Kidney tubule cell (primary cell): ENCODE measurements around the gene DZIP3.
"Not testable (repeated sequence)": the region's sequence is repeated elsewhere in the genome, so short reads cannot be mapped to it uniquely, and the experiment has no call there.

ENCODE experiments used
- DNase-seq: peaks from one replicate; pipeline ENCODE4 v3.0.0-alpha.2; 2018; ENCODE audit warnings: low spot score

The DZIP3 gene

GRCh38 chr3:108598375-108598774 lies 8.9 kb downstream of the DZIP3 start:
- DNase-seq = no peak

DNA sequence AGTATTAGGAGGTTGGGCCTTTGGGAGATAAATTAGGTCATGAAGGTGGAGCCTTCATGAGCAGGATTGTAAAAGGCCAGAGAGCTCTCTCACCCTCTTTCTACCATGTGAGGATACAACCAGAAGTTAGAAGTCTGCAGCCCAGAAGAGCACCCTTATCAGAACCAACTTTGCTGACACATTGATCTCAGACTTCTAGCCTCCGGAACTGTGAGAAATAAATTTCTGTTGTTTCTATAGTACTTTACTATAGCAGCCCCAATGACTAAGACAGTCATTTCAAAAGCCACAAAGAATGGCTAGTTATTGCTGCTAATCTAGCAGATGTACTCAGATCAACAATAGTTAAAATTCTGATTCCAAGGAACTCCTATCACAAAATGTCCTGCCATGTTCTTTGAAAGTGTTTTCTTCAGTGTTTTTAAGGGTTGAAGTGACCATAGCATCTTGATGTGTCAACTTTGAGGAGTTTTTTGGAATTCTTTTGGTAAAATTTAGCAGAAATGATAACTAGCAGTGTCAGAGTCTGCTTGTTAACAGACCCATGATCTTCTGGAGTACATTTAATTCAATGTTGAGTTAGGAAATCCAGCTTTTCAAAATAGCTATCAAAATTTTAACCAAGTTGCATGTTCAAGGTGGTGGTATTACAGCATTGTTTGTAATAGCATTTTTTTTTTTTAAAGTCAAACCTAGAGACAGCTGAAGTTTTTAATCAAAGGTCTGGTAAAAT lies 10.3 kb downstream of the DZIP3 start:
- no peak for DNase-seq

DNA sequence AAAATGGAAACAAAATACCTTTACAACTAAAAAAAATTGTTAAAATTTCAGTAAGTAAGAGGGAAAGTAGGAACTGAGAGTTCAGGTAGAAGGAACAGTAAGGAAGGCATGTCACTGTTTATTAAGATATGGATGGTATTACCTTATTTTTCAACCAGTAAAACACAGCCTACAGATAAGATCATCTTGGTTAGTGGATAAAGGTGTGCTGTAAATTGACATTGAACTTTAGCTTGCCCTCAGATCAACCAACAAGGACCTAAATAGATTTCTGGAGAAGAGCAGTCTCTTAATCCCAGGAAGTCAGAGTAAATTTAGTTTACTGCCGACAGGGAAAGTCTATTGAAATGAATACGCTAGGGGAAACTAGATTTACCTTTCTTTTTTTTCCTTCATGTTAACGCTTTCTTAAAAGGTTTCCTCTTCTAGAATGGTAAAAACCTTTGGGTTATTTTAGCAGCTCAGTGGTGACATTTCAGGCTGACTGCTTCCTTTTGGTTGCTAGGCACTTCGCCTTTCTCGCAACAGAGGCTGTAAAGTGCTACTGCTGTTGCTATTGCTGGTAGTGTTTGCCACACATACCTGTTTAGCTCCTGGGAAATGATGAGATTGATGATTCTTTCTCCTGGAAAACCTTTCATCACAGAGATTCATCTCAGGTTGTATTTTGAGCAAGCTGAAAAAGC lies 12.9 kb downstream of the DZIP3 start:
- peak; percentile 28 for DNase-seq

- no peak for DNase-seq
Observed at GRCh38 chr3:108602935-108603294, 13.4 kb downstream of the DZIP3 start.

- DNase-seq = no peak
Observed at GRCh38 chr3:108603691-108604090, 14.2 kb downstream of the DZIP3 start.

- DNase-seq = no peak
Observed at GRCh38 chr3:108605028-108605427, 15.5 kb downstream of the DZIP3 start.

DNA sequence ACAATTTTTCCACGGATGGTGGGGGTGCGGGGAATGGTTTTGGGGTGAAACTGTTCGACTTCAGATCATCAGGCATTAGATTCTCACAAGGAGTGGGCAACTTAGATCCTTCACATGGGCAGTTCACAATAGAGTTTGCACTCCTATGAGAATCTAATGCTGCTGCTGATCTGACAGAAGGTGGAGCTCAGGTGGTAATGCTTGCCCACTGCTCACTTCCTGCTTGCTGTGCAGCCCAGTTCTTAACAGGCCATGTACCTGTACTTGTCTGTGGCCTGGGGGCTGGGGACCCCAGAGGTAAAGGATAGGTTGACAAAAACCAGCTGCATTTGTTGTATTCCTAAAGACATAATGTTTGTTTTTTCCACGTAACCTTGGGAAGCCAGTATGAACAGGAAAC lies 16.0 kb downstream of the DZIP3 start:
- DNase-seq = no peak

GRCh38 chr3:108608750-108609149 lies 19.2 kb downstream of the DZIP3 start:
- DNase-seq = no peak

DNA sequence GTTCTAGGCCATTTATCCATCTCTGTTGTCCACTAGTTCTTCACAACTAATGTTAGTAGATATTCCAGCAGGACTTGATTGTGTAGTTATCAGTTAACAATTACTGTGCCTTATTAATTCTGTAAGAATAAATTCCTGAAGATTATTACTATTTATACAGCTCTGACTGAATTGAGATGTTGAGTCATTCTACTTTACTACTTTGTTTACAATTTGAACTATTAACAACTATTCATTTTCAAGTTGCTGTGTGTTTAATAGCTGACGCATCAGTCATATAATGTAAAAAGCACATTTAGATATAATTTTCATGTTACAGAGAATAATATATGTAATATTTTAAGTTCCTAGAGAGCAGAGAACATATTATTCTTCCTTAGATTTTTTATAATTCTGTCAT lies 21.1 kb downstream of the DZIP3 start:
- no peak for DNase-seq

DNA sequence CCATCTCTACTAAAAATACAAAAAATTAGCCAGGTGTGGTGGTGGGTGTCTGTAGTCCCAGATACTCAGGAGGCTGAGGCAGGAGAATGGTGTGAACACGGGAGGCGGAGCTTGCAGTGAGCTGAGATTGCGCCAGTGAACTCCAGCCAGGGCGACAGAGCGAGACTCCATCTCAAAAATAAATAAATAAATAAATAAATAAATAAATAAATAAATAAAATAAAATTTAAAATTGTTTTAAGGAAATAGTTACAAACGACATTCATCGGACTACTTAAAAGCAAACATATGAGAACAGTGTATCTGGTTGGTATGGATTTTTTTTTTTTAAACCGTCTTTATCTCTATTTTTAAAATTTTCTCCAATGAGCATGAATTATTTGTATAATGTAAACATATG lies 26.6 kb downstream of the DZIP3 start:
- DNase-seq = not testable (repeated sequence)

- no peak for DNase-seq
Observed at GRCh38 chr3:108620250-108620649, 30.7 kb downstream of the DZIP3 start.

GRCh38 chr3:108623504-108623903 lies 34.0 kb downstream of the DZIP3 start:
- DNase-seq = no peak

DNA sequence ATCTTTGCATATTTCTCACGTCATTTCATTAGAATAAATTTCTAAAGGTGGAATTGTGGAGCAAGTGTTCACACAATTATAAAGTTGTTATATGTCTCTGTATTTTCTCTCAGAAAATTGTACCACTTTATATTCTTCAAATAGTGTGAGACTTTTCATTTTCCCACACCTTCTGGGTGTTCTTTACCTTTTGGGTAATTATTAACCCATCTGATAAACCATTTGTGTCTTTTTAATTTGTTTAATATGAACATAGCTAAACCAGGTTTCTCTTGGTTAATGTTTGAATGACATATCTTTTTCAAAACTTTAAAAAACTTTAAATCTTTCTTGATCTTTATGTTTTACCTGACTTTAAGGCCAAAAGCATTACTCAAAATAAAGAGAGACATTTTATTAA lies 40.5 kb downstream of the DZIP3 start:
- DNase-seq = no peak

DNA sequence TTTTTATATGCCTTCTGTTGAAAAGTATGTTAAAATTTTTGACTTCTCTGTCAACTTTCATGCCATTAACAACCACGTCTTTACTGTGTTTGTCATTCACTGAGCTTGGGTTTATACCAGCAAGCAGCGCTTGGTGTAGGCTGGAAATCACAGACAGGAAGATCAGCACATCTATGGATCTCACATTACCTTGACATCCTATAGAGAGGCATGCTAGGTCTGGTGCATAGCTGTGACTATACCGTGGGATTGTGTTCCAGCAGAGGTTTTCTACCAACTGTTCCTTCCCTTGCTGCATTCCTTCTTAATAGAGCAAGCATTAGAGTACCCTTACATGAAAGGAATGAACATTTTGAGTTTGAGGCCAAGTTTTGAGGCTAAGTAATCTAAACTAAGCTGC lies 53.0 kb downstream of the DZIP3 start:
- no peak for DNase-seq

DNA sequence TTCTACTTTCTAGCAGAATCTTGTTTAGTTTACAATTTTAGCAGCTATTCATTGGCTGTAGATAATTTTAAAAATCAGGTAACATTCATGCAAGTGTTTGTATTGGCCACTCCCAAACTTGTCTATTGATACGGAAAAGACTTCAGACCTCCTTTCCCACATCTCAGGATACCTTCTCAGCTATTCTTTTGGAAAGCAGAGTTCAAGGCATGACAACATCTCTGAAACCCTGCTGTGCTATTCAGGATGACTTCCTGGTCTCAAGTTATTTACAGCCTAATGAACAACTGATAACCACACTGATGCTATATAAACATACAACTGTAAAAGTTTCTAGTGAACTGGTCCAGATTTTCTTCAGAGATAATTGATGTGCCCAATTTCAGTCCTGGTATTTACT lies 55.8 kb downstream of the DZIP3 start:
- DNase-seq = no peak

DNA sequence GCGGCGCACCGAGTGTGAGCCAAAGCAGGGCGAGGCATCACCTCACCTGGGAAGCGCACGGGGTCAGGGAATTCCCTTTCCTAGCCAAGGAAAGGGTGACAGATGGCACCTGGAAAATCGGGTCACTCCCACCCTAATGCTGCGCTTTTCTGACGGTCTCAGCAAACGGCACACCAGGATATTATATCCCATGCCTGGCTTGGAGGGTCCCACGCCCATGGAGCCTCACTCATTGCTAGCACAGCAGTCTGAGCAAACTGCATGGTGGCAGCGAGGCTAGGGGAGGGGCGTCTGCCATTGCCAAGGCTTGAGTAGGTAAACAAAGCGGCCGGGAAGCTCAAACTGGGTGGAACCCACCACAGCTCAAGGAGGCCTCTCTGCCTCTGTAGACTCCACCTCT lies 66.1 kb downstream of the DZIP3 start:
- not testable (repeated sequence) for DNase-seq

DNA sequence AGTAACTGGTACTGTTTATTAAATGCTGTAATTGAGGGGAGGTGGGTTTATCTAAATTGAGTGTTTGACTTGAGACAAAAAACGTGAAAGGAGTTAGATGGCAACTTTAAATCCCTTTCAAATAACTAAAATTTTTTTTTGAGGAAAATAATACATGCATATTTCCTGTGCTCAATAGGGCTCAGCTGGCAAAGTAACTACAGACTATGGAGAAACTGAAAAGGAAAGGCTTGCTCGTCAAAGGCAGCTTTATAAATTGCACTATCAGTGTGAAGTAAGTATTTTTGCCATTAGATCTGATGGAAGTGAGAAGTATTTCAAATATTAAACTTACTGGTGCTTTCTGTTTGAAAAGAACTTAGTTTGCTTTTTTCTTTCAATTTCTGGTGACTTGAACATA lies 72.2 kb downstream of the DZIP3 start:
- no peak for DNase-seq

DNA sequence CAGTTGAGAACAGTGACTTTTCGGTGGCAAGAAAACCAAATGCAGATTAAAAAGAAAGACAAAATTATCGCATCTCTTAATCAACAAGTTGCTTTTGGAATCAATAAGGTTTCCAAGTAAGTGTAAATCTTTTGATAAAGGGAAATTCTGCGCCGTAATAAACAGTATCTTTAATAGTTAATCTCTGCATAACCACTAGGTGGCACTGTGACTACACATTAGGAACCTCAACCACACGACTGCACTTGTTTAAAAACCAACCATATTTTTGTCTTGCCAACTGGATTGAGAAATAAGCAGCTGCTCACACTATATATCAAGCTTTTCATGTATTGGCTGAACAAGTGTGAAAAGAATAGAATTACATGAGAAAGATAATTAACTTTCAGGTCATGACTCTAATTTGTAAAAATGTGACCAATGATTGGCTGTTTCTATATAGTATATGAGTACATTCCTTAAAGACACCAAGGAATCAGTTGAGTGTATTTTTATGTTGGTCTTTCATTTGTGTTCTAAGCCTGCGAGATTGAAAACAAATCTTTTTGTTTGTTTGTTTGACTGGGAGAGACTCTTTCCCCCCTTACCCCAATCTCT lies 72.7 kb downstream of the DZIP3 start:
- DNase-seq = peak; percentile 65

GRCh38 chr3:108664266-108664665 lies 74.7 kb downstream of the DZIP3 start:
- DNase-seq = no peak

DNA sequence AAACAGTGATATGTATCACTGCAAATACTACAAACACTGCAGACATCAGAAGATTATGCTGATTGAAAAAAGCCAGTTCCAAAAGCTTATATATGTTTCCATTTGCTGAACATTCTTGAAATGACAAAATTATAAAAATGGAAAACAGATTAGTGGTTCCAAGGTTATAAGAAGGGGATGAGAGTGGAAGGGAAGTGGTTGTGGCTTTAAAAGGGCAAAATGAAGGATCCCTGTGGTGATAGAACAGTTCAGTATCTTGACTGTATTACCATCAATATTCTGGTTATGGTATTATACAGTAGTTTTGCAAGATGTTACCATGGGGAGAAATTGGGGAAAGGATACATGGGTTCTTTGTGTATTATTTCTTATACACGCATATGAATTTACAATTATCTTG lies 77.8 kb downstream of the DZIP3 start:
- DNase-seq = no peak

GRCh38 chr3:108669208-108669607 lies 79.7 kb downstream of the DZIP3 start:
- DNase-seq = no peak

DNA sequence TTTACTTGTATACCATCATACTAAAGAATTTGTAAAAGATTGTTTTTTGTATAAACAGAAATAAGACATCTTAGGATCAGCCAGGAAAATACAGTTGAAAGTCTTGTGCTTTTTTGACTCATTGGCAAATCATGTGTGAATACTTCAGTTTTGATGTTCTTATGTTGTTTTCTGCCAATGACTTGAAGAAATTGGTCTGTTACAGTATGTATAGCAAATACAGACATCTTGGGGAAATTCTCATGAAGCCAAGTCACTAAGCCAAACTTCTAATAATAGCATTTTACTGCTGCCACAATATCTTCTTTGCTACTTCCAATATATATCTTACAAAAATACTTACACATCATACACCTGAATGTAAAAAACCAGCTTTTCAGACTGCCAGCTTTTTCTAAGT lies 83.2 kb downstream of the DZIP3 start:
- no peak for DNase-seq

- DNase-seq = peak; percentile 12
Observed at GRCh38 chr3:108673988-108674661, 84.6 kb downstream of the DZIP3 start.
